H1 (cell line): ENCODE measurements around the gene ST6GALNAC5. TPM values are rescaled to one million over a fixed set of nuclear protein-coding genes. Genes with fewer than 3 reads are reported as not detected.

Experiments
- CTCF ChIA-PET: fragments of 300-600 bp; sonication (Branson Sonifier 250); formaldehyde crosslinking; loops from one replicate; lab custom pipeline; 2021; ENCODE audit not compliant: partially characterized antibody; lab: Charles Lee
- POLR2A ChIA-PET: fragments of 300-600 bp; sonication (Branson Sonifier 250); formaldehyde crosslinking; loops from one replicate; lab custom pipeline; 2021; ENCODE audit warnings: inconsistent platforms; ENCODE audit not compliant: partially characterized antibody; lab: Charles Lee
- DNase-seq, 2 experiments: peaks; one replicate each; pipeline versions ENCODE4 v3.0.0 to v3.0.0-alpha.2; 2010 to 2022; ENCODE audit warnings: low spot score in 2 of 2, low read depth in 1 of 2, mixed read lengths in 1 of 2
- FAIRE-seq: peaks from 2 replicates; lab custom pipeline; 2011; peaks lifted over from hg19 to GRCh38; lab: Jason Lieb, UNC
- H2AFZ ChIP-seq: 2 replicates; pipeline ENCODE4 v1.8.1; 2012; ENCODE audit warnings: low read length, inconsistent platforms
- H2AK5ac ChIP-seq: 2 replicates; pipeline ENCODE4 v1.6.1; 2013; ENCODE audit warnings: low read depth, low read length
- H2BK120ac ChIP-seq: replicated peaks from 2 replicates; pipeline ENCODE3; 2013; ENCODE audit warnings: low read depth, low read length, inconsistent platforms
- H2BK12ac ChIP-seq: 2 replicates; pipeline ENCODE4 v1.6.1; 2013; ENCODE audit warnings: low read depth, low read length
- H2BK15ac ChIP-seq: 2 replicates; pipeline ENCODE4 v1.6.1; 2013; ENCODE audit warnings: low read length
- H2BK20ac ChIP-seq: 2 replicates; pipeline ENCODE4 v1.6.1; 2013; ENCODE audit warnings: low read length
- H2BK5ac ChIP-seq: 2 replicates; pipeline ENCODE4 v1.6.1; 2013; ENCODE audit warnings: low read depth, low read length
- H3K14ac ChIP-seq: 2 replicates; pipeline ENCODE4 v1.6.1; 2013; ENCODE audit warnings: inconsistent platforms; ENCODE audit not compliant: insufficient read length
- H3K18ac ChIP-seq: 2 replicates; pipeline ENCODE4 v1.6.1; 2013; ENCODE audit warnings: low read length; ENCODE audit errors: extremely low read depth
- H3K23ac ChIP-seq: 2 replicates; pipeline ENCODE4 v1.6.1; 2013; ENCODE audit warnings: inconsistent platforms; ENCODE audit not compliant: insufficient read length
- H3K23me2 ChIP-seq: 2 replicates; pipeline ENCODE4 v1.6.1; 2013; ENCODE audit warnings: low read depth, low read length
- H3K27ac ChIP-seq: 2 replicates; pipeline ENCODE4 v1.6.1; 2011; ENCODE audit warnings: low read depth, low read length, inconsistent platforms
- H3K27me3 ChIP-seq, 4 experiments: replicated peaks in 1 of 4; 1 replicate in 1 of 4; 2 replicates in 3 of 4; pipeline versions ENCODE4 v1.6.1 to v1.8.1; 2011 to 2013; ENCODE audit warnings: low read length in 3 of 4, mild to moderate bottlenecking in 3 of 4, inconsistent platforms in 2 of 4, mixed read lengths in 2 of 4, moderate library complexity in 1 of 4; ENCODE audit not compliant: control insufficient read depth in 3 of 4, insufficient read depth in 3 of 4; ENCODE audit errors: extremely low read depth in 1 of 4
- H3K36me3 ChIP-seq, 4 experiments: 2 replicates each; pipeline versions ENCODE4 v1.6.1 to v1.8.1; 2011 to 2013; ENCODE audit warnings: mild to moderate bottlenecking in 4 of 4, low read length in 3 of 4, moderate library complexity in 2 of 4, control low read depth in 1 of 4, inconsistent platforms in 1 of 4; ENCODE audit not compliant: insufficient read depth in 4 of 4, control insufficient read depth in 2 of 4
- H3K4ac ChIP-seq: replicated peaks from 2 replicates; pipeline ENCODE3; 2013; ENCODE audit warnings: low read length, low read depth, mixed read lengths, inconsistent platforms; ENCODE audit not compliant: insufficient read length
- H3K4me1 ChIP-seq, 4 experiments: replicated peaks in 1 of 4; 1 replicate in 1 of 4; 2 replicates in 3 of 4; pipeline versions ENCODE4 v1.6.1 to v1.8.1; 2011 to 2013; ENCODE audit warnings: low read length in 3 of 4, inconsistent platforms in 2 of 4, mixed read lengths in 1 of 4; ENCODE audit not compliant: insufficient read depth in 4 of 4, control insufficient read depth in 3 of 4
- H3K4me2 ChIP-seq, 2 experiments: 2 replicates each; pipeline versions ENCODE4 v1.6.1 to v1.8.1; 2011 to 2013; ENCODE audit warnings: low read depth in 2 of 2, low read length in 2 of 2, control low read depth in 1 of 2, inconsistent platforms in 1 of 2, mild to moderate bottlenecking in 1 of 2; ENCODE audit not compliant: insufficient read depth in 1 of 2
- H3K4me3 ChIP-seq, 4 experiments: fragments of 200-600, 300-600 bp in 1 of 4; sonication (generic), shearing (Covaris generic), sonication (Bioruptor Twin) in 1 of 4; 2 replicates each; pipeline versions ENCODE4 v1.5.1 to v1.8.1; 2011 to 2016; ENCODE audit warnings: low read length in 4 of 4, low read depth in 3 of 4, control low read depth in 2 of 4, inconsistent platforms in 2 of 4, mild to moderate bottlenecking in 2 of 4, mixed read lengths in 1 of 4, moderate library complexity in 1 of 4; ENCODE audit not compliant: insufficient read depth in 2 of 4; ENCODE audit errors: extremely low read depth in 1 of 4
- H3K56ac ChIP-seq: replicated peaks from 2 replicates; pipeline ENCODE3; 2013; ENCODE audit warnings: low read depth, mild to moderate bottlenecking, mixed read lengths, low read length, inconsistent platforms; ENCODE audit not compliant: insufficient read length
- H3K79me1 ChIP-seq: 2 replicates; pipeline ENCODE4 v1.6.1; 2013; ENCODE audit warnings: low read depth, low read length, control low read depth
- H3K79me2 ChIP-seq, 2 experiments: 2 replicates each; pipeline versions ENCODE4 v1.6.1 to v1.8.1; 2012 to 2013; ENCODE audit warnings: low read length in 2 of 2, mild to moderate bottlenecking in 2 of 2, inconsistent platforms in 1 of 2; ENCODE audit not compliant: insufficient read depth in 2 of 2, control insufficient read depth in 1 of 2
- H3K9ac ChIP-seq, 4 experiments: replicated peaks in 1 of 4; 1 replicate in 1 of 4; 2 replicates in 3 of 4; pipeline versions ENCODE4 v1.6.1 to v1.8.1; 2011 to 2013; ENCODE audit warnings: low read depth in 3 of 4, low read length in 3 of 4, control low read depth in 2 of 4, mild to moderate bottlenecking in 2 of 4, moderate library complexity in 2 of 4, inconsistent platforms in 1 of 4; ENCODE audit errors: extremely low read depth in 1 of 4
- H3K9me3 ChIP-seq, 2 experiments: 2 replicates each; pipeline versions ENCODE4 v1.6.1 to v1.8.1; 2012 to 2013; ENCODE audit warnings: mild to moderate bottlenecking in 2 of 2, moderate library complexity in 2 of 2, control low read depth in 1 of 2, inconsistent platforms in 1 of 2, low read depth in 1 of 2, low read length in 1 of 2, mixed read lengths in 1 of 2; ENCODE audit not compliant: insufficient read depth in 2 of 2
- H4K20me1 ChIP-seq, 2 experiments: replicated peaks in 1 of 2; 2 replicates each; pipeline versions ENCODE3 to v1.8.1; 2011 to 2013; ENCODE audit warnings: inconsistent platforms in 2 of 2, low read length in 2 of 2, mild to moderate bottlenecking in 1 of 2; ENCODE audit not compliant: insufficient read depth in 2 of 2, control insufficient read depth in 1 of 2
- H4K5ac ChIP-seq: 2 replicates; pipeline ENCODE4 v1.6.1; 2013; ENCODE audit warnings: low read length, low read depth, mixed read lengths, inconsistent platforms; ENCODE audit not compliant: insufficient read length
- H4K8ac ChIP-seq: 2 replicates; pipeline ENCODE4 v1.8.0; 2013; ENCODE audit warnings: mild to moderate bottlenecking, moderate library complexity, low read length, inconsistent platforms; ENCODE audit not compliant: insufficient read depth; ENCODE audit errors: extremely low read depth
- H4K91ac ChIP-seq: replicated peaks from 2 replicates; pipeline ENCODE3; 2013; ENCODE audit warnings: low read length, mixed read lengths, inconsistent platforms; ENCODE audit not compliant: insufficient read length
- CBX8 ChIP-seq: fragments of 300-800, 300-1000 bp; sonication (generic); IDR thresholded peaks from 2 replicates; pipeline ENCODE4 v1.7.1; 2016; ENCODE audit warnings: low read depth, low read length, borderline replicate concordance
- CREB1 ChIP-seq: IDR thresholded peaks from 2 replicates; pipeline ENCODE4 v1.6.1; 2012; ENCODE audit warnings: inconsistent platforms
- NRF1 ChIP-seq: IDR thresholded peaks from 2 replicates; pipeline ENCODE4 v1.6.1; 2011; ENCODE audit warnings: mild to moderate bottlenecking, low read depth, low read length, improper control_type of control experiment
- TCF12 ChIP-seq: IDR thresholded peaks from 2 replicates; pipeline ENCODE4 v1.6.1; 2011; ENCODE audit warnings: low read depth, mild to moderate bottlenecking, low read length
- TEAD4 ChIP-seq: IDR thresholded peaks from 2 replicates; pipeline ENCODE4 v1.6.1; 2012; ENCODE audit warnings: low read depth, low read length, inconsistent platforms, mixed read lengths
- WGBS, 2 experiments: shearing (Covaris generic) in 1 of 2; methylation state at CpG; one replicate each; pipeline versions ENCODE4 v1.1.6 to v1.1.7; 2013 to 2015; ENCODE audit warnings: low lambda C conversion rate in 2 of 2, mixed read lengths in 2 of 2, inconsistent platforms in 1 of 2, low coverage in 1 of 2, missing lambda C conversion rate in 1 of 2; ENCODE audit not compliant: insufficient replicate concordance in 2 of 2, insufficient coverage in 1 of 2, insufficient read length in 1 of 2; ENCODE audit errors: extremely low coverage in 1 of 2, missing lambda C conversion rate in 1 of 2; 5-methylcytosine and 5-hydroxymethylcytosine counted together
- polyA plus RNA-seq, 7 experiments: library from polyadenylated mRNA; depleted of rRNA in 3 of 7; stranded (reverse) in 5 of 7; unstranded in 2 of 7; fragments of >200 nt in 5 of 7; fragments of 200-250 nt in 2 of 7; gene quantifications; 1 replicate in 5 of 7; 2 replicates in 1 of 7; 4 replicates in 1 of 7; pipeline versions ENCODE4 v1.2.1 to v1.2.3, GENCODE V29; 2011 to 2013; ENCODE audit warnings: missing spikeins in 2 of 7, mixed read lengths in 2 of 7
- total RNA-seq: library from RNA; stranded (reverse); fragmentation: NEBNext Ultra II Directional; extraction: Animal tissue kit (Norgen Biotek cat#: 25700); gene quantifications from 2 replicates; pipeline ENCODE4 v1.2.1, GENCODE V29; 2021

ST6GALNAC5 gene
- total and polyA plus RNA-seq, 2 of the 8 experiments (the other 6 are each of a cell fraction or from before 2014, with no cell fraction given): 6.2 to 7.3 TPM

DNA sequence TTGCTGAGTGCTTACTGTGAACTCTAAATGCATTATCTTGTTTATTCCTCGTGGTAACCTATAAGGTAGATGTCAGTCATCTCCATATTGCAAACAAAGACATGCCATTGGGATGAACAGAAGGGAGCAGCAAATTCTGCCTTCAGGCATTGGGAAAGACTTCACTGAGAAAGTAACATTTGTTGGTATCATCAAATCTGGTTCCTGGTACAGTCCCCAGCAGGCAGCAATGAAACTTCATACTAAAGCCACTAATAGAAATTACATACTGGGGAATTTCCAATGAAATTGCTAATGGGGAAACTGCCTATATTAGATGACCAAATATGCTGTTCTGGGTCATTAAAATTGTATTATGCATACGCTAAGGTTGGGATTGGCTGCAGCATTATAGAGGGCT is 47.3 kb upstream of the ST6GALNAC5 start:
- no peak overlapping the region for H3K9ac ChIP-seq
- no peak overlapping the region for H4K91ac ChIP-seq
- no peak overlapping the region for H3K27ac ChIP-seq
- no peak overlapping the region for H4K5ac ChIP-seq
- H4K20me1 ChIP-seq: no peaks in the 10 kb centered on the region
- no peak overlapping the region for H2BK12ac ChIP-seq
- no peak overlapping the region for H4K8ac ChIP-seq
- H3K56ac ChIP-seq: no peak overlapping the region
- no peak overlapping the region for H2AK5ac ChIP-seq
- no peak overlapping the region for H3K18ac ChIP-seq
- ChIA-PET POLR2A (no interaction called here), CTCF (interaction anchor here (0.6 kb wide), 1 partner anchor 667 kb away, joined by 3 read pairs; no protein-coding TSS in a partner anchor)
- H3K23me2 ChIP-seq: no peaks in the 10 kb centered on the region
- H2AFZ ChIP-seq: no peak overlapping the region
- no peak overlapping the region for H3K4ac ChIP-seq
- no peaks in the 10 kb centered on the region for H3K36me3 ChIP-seq
- H3K4me1 ChIP-seq: no peaks in the 10 kb centered on the region
- FAIRE-seq: no peak
- DNase-seq: no peak
- no peaks in the 10 kb centered on the region for H3K79me1 ChIP-seq
- H3K23ac ChIP-seq: no peak overlapping the region
- no peak overlapping the region for H3K14ac ChIP-seq
- H3K79me2 ChIP-seq: no peaks in the 10 kb centered on the region
- no peaks in the 10 kb centered on the region for H3K9me3 ChIP-seq
- no peak overlapping the region for H2BK20ac ChIP-seq
- TF ChIP-seq CREB1 (no peak), TCF12 (no peak), NRF1 (no peak), CBX8 (no peak), TEAD4 (no peak)
- H2BK5ac ChIP-seq: no peak overlapping the region
- no peak overlapping the region for H3K4me2 ChIP-seq
- H2BK15ac ChIP-seq: no peak overlapping the region
- 89% methylated on average over 2 of the region's 2 CpGs; no CpG with 5 or more reads in 1 of the 2 experiments for WGBS, 2 experiments
- H3K27me3 ChIP-seq: no peaks in the 10 kb centered on the region
- no peak overlapping the region for H2BK120ac ChIP-seq
- no peak overlapping the region for H3K4me3 ChIP-seq
